HG02981 (cell line): ENCODE results near the gene FEM1A.
"Not testable (repeated sequence)": the region's sequence is repeated elsewhere in the genome, so short reads cannot be mapped to it uniquely, and the experiment has no call there.

Experiments
- ATAC-seq: cut with Tn5 transposase; IDR thresholded peaks from one replicate; pipeline ENCODE4 v1.9.1; 2021; ENCODE audit warnings: mild to moderate bottlenecking, moderate library complexity; ENCODE audit not compliant: unreplicated experiment

The FEM1A gene

DNA sequence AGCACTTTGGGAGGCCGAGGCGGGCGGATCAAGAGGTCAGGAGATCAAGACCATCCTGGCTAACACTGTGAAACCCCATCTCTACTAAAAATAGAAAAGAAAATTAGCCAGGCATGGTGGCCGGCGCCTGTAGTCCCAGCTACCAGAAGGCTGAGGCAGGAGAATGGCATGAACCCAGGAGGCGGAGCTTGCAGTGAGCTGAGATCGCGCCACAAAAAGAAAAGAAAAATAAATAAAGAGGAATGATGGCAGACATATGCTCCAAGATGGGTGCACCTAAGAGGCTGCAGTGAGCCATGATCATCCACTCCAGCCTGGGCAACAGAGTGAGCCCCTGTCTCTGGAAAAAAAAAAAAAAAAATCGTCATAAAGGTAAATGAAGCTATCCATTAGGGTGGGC is 54.4 kb downstream of the FEM1A start:
- ATAC-seq, result not testable (repeated sequence)

DNA sequence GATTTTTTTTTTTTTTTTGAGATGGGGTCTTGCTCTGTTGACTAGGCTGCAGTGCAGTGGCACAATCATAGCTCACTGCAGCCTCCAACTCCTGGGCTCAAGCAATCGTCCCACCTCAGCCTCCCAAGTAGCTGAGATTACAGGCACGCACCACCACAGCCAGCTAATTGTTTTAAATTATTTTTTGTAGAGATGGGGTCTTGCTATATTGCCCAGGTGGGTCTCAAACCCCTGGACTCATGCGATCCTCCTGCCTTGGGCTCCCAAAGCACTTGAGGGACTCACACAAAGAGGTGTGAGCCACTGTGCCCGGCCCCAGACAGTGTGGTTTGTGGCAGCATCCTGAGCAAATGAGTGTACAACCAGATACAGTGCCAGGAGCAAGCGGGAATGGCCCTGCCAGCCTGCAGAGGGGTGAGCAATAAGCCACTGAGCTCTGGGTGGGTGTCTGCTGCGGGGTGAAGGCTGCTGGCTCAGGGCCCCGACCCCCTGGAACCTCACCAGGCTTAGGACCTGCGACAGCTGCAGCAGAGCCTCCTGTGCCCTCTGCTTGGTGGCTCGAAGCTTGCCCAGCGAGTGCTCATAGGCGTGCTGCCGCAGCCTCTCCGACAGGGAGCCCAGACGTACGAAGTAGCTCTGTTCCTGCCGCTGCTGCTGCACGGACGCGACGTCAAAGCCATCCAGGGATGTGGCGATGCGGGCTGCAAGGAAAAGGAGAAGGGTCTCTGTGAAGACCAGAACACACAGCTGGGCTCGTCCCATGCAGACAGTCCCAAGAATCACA is 55.8 kb downstream of the FEM1A start:
- ATAC-seq, result no peak

DNA sequence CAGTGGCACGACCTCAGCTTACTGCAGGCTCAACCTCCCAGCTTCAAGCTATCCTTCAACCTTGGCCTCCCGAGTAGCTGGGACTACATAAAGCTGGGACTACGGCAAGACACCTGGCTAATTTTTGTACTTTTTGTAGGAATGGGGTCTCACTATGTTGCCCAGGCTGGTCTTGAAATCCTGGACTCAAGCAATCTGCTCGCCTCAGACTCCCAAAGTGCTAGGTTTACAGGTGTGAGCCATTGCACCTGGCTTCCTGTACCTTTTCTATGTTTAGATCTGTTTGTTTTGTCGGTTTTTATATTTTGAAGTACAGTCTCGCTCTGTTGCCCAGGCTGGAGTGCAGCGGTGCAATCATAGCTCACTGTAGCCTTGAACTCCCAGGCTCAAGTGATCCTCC is 57.5 kb downstream of the FEM1A start:
- no peak for ATAC-seq
